Measurements from ENCODE around the gene TENT5C.

TENT5C gene

GRCh38 chr1:117611894-117612483 lies 6.1 kb downstream of the TENT5C start:
- Histone ChIP-seq H3K4me3 (ENCODE audit: low read length, poor library complexity, severe bottlenecking) (peak overlapping the region; percentile 97), H3K9ac (ENCODE audit: low read depth, low read length, poor library complexity, severe bottlenecking) (peak overlapping the region; percentile 70), H3F3A (ENCODE audit: low read depth) (peaks cover 4% of the 10 kb centered on the region; the same call in 1 of the 2 replicates), H3K79me2 (ENCODE audit: insufficient read depth, low read length) (peaks cover 98% of the 10 kb centered on the region), H3K27me3 (ENCODE audit: insufficient read depth, low read length, poor library complexity, severe bottlenecking) (no peaks in the 10 kb centered on the region), H3K9me3 (ENCODE audit: insufficient read depth, low read depth, low read length) (no peaks in the 10 kb centered on the region), H3K4me1 (ENCODE audit: insufficient read depth, low read length, poor library complexity, severe bottlenecking) (peaks cover 90% of the 10 kb centered on the region), H3K36me3 (ENCODE audit: insufficient read depth, low read length) (no peaks in the 10 kb centered on the region), H3K9me2 (replicated peaks; ENCODE audit: low read depth, low read length) (no peaks in the 10 kb centered on the region), H3K4me2 (ENCODE audit: low read depth, low read length, poor library complexity, severe bottlenecking) (peak overlapping the region; percentile 96), H4K20me1 (ENCODE audit: insufficient read depth, low read length, poor library complexity, severe bottlenecking) (peaks cover 62% of the 10 kb centered on the region), H2AFZ (ENCODE audit: low read length) (no peak overlapping the region)
- TF ChIP-seq CTCF (conservative IDR thresholded peaks at IDR 0.05; ENCODE audit: low read length) = no peak
- no peak for TF ChIP-seq EZH2phosphoT487 (IDR thresholded peaks at IDR 0.05; ENCODE audit: borderline replicate concordance)

GRCh38 chr1:117612517-117613248 lies 6.8 kb downstream of the TENT5C start:
- no peaks in the 10 kb centered on the region for H3K9me2 ChIP-seq (replicated peaks; ENCODE audit: low read depth, low read length)
- H3K4me2 ChIP-seq (ENCODE audit: low read depth, low read length, poor library complexity, severe bottlenecking) = peak overlapping the region; percentile 96
- H4K20me1 ChIP-seq (ENCODE audit: insufficient read depth, low read length, poor library complexity, severe bottlenecking) = peaks cover 67% of the 10 kb centered on the region
- H3K9me3 ChIP-seq (ENCODE audit: insufficient read depth, low read depth, low read length) = no peaks in the 10 kb centered on the region
- H3K4me1 ChIP-seq (ENCODE audit: insufficient read depth, low read length, poor library complexity, severe bottlenecking) = peaks cover 97% of the 10 kb centered on the region
- H3K27me3 ChIP-seq (ENCODE audit: insufficient read depth, low read length, poor library complexity, severe bottlenecking) = no peaks in the 10 kb centered on the region
- peak overlapping the region; percentile 97 for H3K4me3 ChIP-seq (ENCODE audit: low read length, poor library complexity, severe bottlenecking)
- H3K36me3 ChIP-seq (ENCODE audit: insufficient read depth, low read length) = no peaks in the 10 kb centered on the region
- H3F3A ChIP-seq (ENCODE audit: low read depth) = no peaks in the 10 kb centered on the region
- peaks cover 100% of the 10 kb centered on the region for H3K79me2 ChIP-seq (ENCODE audit: insufficient read depth, low read length)
- peak overlapping the region; percentile 70 for H3K9ac ChIP-seq (ENCODE audit: low read depth, low read length, poor library complexity, severe bottlenecking)
- TF ChIP-seq EZH2phosphoT487 (IDR thresholded peaks at IDR 0.05; ENCODE audit: borderline replicate concordance) = no peak
- TF ChIP-seq CTCF (conservative IDR thresholded peaks at IDR 0.05; ENCODE audit: low read length) = no peak
- no peak overlapping the region for H2AFZ ChIP-seq (ENCODE audit: low read length)

- peak overlapping the region; percentile 96 for H3K4me2 ChIP-seq (ENCODE audit: low read depth, low read length, poor library complexity, severe bottlenecking)
- H3K79me2 ChIP-seq (ENCODE audit: insufficient read depth, low read length) = peaks cover 100% of the 10 kb centered on the region
- H3K27me3 ChIP-seq (ENCODE audit: insufficient read depth, low read length, poor library complexity, severe bottlenecking) = no peaks in the 10 kb centered on the region
- H3K9ac ChIP-seq (ENCODE audit: low read depth, low read length, poor library complexity, severe bottlenecking) = peak overlapping the region; percentile 70
- no peak overlapping the region for H2AFZ ChIP-seq (ENCODE audit: low read length)
- H3K9me2 ChIP-seq (replicated peaks; ENCODE audit: low read depth, low read length) = no peaks in the 10 kb centered on the region
- no peaks in the 10 kb centered on the region for H3F3A ChIP-seq (ENCODE audit: low read depth)
- no peak for TF ChIP-seq CTCF (conservative IDR thresholded peaks at IDR 0.05; ENCODE audit: low read length)
- no peak for TF ChIP-seq EZH2phosphoT487 (IDR thresholded peaks at IDR 0.05; ENCODE audit: borderline replicate concordance)
- no peaks in the 10 kb centered on the region for H3K36me3 ChIP-seq (ENCODE audit: insufficient read depth, low read length)
- H4K20me1 ChIP-seq (ENCODE audit: insufficient read depth, low read length, poor library complexity, severe bottlenecking) = peaks cover 67% of the 10 kb centered on the region
- peak overlapping the region; percentile 97 for H3K4me3 ChIP-seq (ENCODE audit: low read length, poor library complexity, severe bottlenecking)
- peaks cover 97% of the 10 kb centered on the region for H3K4me1 ChIP-seq (ENCODE audit: insufficient read depth, low read length, poor library complexity, severe bottlenecking)
- H3K9me3 ChIP-seq (ENCODE audit: insufficient read depth, low read depth, low read length) = no peaks in the 10 kb centered on the region
Observed at GRCh38 chr1:117613249-117613968, 7.6 kb downstream of the TENT5C start.
